Measurements from ENCODE around the gene LYPD4.

Gene LYPD4

DNA sequence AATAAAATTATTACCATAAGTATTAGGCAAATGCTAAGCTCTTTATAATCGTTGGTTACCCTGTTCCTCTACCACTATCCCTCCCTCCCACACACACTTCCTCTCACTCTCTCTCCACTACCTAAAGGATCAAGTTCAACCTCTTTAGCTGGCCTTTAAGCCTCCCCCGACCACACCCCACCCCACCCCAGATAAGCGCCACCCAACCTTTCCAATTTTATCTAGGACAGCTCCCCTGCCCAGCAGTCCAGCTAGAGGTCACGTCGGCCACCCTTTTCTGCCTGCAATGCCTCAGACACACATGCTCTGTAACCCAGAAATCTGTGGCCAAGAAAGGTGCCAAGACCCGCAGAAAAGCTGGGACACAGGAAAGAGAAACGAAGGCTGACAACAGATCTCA lies 1.1 kb downstream of the LYPD4 start:
- POLR2A ChIA-PET = interaction anchor here (1.1 kb wide), 1 partner anchor 539 kb away, joined by 3 read pairs; no protein-coding TSS in a partner anchor
- Histone ChIP-seq H3K27ac (ENCODE audit: insufficient read depth in 1 of 2, low read depth in 1 of 2, low read length in 2 of 2, poor library complexity in 1 of 2, severe bottlenecking in 2 of 2) (no peak overlapping the region), H3K27me3 (replicated peaks in 2 of 5; ENCODE audit: control insufficient read depth in 4 of 5, insufficient read depth in 5 of 5, low read length in 4 of 5) (peaks cover 0 to 4% (median 0%) of the 10 kb centered on the region in 5 experiments), H3K4me3 (ENCODE audit: control insufficient read depth in 1 of 7, extremely low read depth in 1 of 7, insufficient read depth in 4 of 7, low read depth in 2 of 7, low read length in 6 of 7) (no peak overlapping the region), H3K9me3 (ENCODE audit: control extremely low read depth in 1 of 5, control insufficient read depth in 4 of 5, insufficient read depth in 2 of 5, low read depth in 1 of 5, low read length in 4 of 5) (no peaks in the 10 kb centered on the region), H3K36me3 (ENCODE audit: control insufficient read depth in 4 of 4, insufficient read depth in 4 of 4, low read length in 3 of 4) (no peaks in the 10 kb centered on the region), H3K4me1 (ENCODE audit: control extremely low read depth in 1 of 4, control insufficient read depth in 4 of 4, insufficient read depth in 4 of 4, low read length in 3 of 4) (peaks cover 0 to 5% (median 0%) of the 10 kb centered on the region in 4 experiments)
- DNase-seq = no peak
- CTCF ChIA-PET = interaction anchor here (0.6 to 2.2 kb wide), 3 partner anchors 9 to 1319 kb away, joined by 3 to 9 read pairs (median 4); no protein-coding TSS in a partner anchor
- WGBS (ENCODE audit: insufficient coverage) = 68% methylated on average over 7 of the region's 7 CpGs

DNA sequence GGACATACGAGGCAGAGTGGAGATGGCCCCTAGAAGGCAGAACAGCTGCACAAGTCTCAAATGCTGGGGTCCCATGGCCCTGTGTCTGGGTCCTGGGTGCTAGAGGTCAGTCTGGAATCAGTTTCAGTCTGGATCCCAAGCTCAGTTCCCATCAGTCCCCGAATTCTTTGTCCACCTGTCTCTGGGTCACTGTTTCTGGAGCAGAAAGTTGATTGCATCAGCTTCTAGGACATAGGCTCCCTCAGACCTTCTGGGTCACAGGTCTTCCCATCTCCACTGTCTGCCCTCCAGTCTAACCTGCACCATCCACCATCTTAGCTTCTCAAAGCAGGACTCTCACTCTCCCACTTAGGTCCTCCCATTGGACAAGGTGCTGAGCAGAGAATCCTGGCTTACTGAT lies 5.3 kb downstream of the LYPD4 start:
- WGBS (ENCODE audit: insufficient coverage) = 89% methylated on average over 1 of the region's 2 CpGs
- H3K27me3 ChIP-seq (replicated peaks in 2 of 5; ENCODE audit: control insufficient read depth in 4 of 5, insufficient read depth in 5 of 5, low read length in 4 of 5) = peaks cover 0 to 11% (median 0%) of the 10 kb centered on the region in 5 experiments
- no peak overlapping the region for H3K27ac ChIP-seq (ENCODE audit: insufficient read depth in 1 of 2, low read depth in 1 of 2, low read length in 2 of 2, poor library complexity in 1 of 2, severe bottlenecking in 2 of 2)
- peaks cover 0 to 5% (median 0%) of the 10 kb centered on the region in 4 experiments for H3K4me1 ChIP-seq (ENCODE audit: control extremely low read depth in 1 of 4, control insufficient read depth in 4 of 4, insufficient read depth in 4 of 4, low read length in 3 of 4)
- no peak for DNase-seq
- no peaks in the 10 kb centered on the region for H3K36me3 ChIP-seq (ENCODE audit: control insufficient read depth in 4 of 4, insufficient read depth in 4 of 4, low read length in 3 of 4)
- H3K4me3 ChIP-seq (ENCODE audit: control insufficient read depth in 1 of 7, extremely low read depth in 1 of 7, insufficient read depth in 4 of 7, low read depth in 2 of 7, low read length in 6 of 7) = no peak overlapping the region
- no peaks in the 10 kb centered on the region for H3K9me3 ChIP-seq (ENCODE audit: control extremely low read depth in 1 of 5, control insufficient read depth in 4 of 5, insufficient read depth in 2 of 5, low read depth in 1 of 5, low read length in 4 of 5)
- POLR2A ChIA-PET = no interaction called here
- CTCF ChIA-PET = interaction anchor here (1.0 to 1.8 kb wide), 6 partner anchors 14 to 53 kb away, joined by 3 to 5 read pairs (median 3); no protein-coding TSS in a partner anchor

DNA sequence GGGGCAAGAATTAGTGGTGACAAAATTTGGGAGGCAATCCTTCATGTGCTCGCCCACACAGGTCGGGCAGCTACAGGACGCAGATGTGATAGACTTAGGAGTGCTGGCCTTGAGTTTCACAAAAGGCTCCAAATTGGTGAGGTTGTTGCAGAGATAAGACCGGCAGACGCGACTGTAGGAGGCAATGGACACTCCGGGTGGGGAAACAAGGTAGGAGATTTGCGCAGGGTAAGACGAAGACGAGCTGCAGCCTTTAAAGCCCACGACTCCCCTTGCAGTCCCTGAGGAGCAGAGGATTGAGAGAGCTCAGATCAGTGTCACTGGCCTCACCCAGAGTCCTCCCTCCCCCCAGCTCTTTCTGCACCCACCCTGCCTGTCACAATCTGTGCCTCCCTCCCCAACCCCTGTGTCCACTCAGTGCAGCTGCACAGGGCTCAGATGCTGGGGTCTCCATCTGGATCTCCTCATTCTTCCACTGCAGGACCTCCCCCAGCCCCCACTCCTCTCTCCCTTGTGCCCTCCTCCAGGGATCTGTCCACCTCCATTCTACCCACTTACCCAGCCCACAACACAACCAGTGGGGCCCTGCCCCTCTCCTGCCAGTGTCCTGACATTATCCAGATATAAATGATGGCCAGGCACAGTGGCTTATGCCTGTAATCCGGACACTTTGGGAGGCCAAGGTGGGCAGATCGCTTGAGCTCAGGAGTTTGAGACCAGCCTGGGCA lies 6.3 kb downstream of the LYPD4 start:
- H3K27me3 ChIP-seq (replicated peaks in 2 of 5; ENCODE audit: control insufficient read depth in 4 of 5, insufficient read depth in 5 of 5, low read length in 4 of 5) = peaks cover 0 to 11% (median 0%) of the 10 kb centered on the region in 5 experiments
- H3K4me1 ChIP-seq (ENCODE audit: control extremely low read depth in 1 of 4, control insufficient read depth in 4 of 4, insufficient read depth in 4 of 4, low read length in 3 of 4) = no peaks in the 10 kb centered on the region
- H3K36me3 ChIP-seq (ENCODE audit: control insufficient read depth in 4 of 4, insufficient read depth in 4 of 4, low read length in 3 of 4) = no peaks in the 10 kb centered on the region
- no peak overlapping the region for H3K27ac ChIP-seq (ENCODE audit: insufficient read depth in 1 of 2, low read depth in 1 of 2, low read length in 2 of 2, poor library complexity in 1 of 2, severe bottlenecking in 2 of 2)
- H3K4me3 ChIP-seq (ENCODE audit: control insufficient read depth in 1 of 7, extremely low read depth in 1 of 7, insufficient read depth in 4 of 7, low read depth in 2 of 7, low read length in 6 of 7) = no peak overlapping the region
- POLR2A ChIA-PET = no interaction called here
- CTCF ChIA-PET = interaction anchor here (0.6 to 1.6 kb wide), 6 partner anchors 15 to 52 kb away, joined by 3 to 4 read pairs (median 3); partner anchors contain the start of gene CEACAM3
- WGBS (ENCODE audit: insufficient coverage) = 83% methylated on average over 8 of the region's 13 CpGs
- no peak for DNase-seq
- no peaks in the 10 kb centered on the region for H3K9me3 ChIP-seq (ENCODE audit: control extremely low read depth in 1 of 5, control insufficient read depth in 4 of 5, insufficient read depth in 2 of 5, low read depth in 1 of 5, low read length in 4 of 5)

DNA sequence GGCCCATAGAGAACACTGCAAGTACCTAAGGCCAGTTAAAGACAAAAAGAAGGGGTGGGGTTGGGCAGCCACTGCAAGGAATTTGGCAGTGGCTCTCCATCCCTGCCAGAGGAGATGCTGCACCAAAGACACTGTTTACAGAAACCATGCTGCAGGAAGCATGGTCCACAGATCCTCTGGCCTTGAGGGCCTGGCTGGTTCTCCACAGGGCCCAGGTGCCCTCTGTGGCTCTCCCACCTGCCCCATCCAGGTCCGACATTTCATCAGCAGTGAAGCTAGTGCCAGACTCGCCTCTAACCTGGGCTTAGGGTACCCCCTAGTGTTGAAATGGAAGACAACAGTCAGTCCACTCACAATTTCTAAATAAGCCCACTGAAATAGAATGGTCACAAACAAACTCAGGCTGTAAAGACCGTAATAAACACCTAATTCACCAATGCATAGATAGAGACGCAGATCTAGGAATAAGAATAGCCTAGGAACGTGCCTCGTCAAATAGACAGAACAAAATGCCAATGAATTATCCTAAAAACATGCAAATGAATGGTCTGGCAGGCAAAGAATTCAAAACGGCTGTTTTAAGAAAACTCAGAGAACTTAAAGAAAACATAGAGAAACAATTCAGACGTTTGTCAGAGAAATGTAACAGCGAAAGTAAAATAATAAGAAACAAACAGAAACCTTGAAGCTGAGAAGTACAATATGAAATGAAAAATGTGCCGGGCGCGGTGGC lies 23.3 kb downstream of the LYPD4 start:
- POLR2A ChIA-PET = interaction anchor here (0.9 to 1.0 kb wide), 2 partner anchors 11 to 28 kb away, joined by 5 read pairs; no protein-coding TSS in a partner anchor
- H3K27ac ChIP-seq (ENCODE audit: insufficient read depth in 1 of 2, low read depth in 1 of 2, low read length in 2 of 2, poor library complexity in 1 of 2, severe bottlenecking in 2 of 2) = no peak overlapping the region
- H3K36me3 ChIP-seq (ENCODE audit: control insufficient read depth in 4 of 4, insufficient read depth in 4 of 4, low read length in 3 of 4) = no peaks in the 10 kb centered on the region
- H3K9me3 ChIP-seq (ENCODE audit: control extremely low read depth in 1 of 5, control insufficient read depth in 4 of 5, insufficient read depth in 2 of 5, low read depth in 1 of 5, low read length in 4 of 5) = no peaks in the 10 kb centered on the region
- 94% methylated on average over 2 of the region's 12 CpGs for WGBS (ENCODE audit: insufficient coverage)
- no peaks in the 10 kb centered on the region for H3K27me3 ChIP-seq (replicated peaks in 2 of 5; ENCODE audit: control insufficient read depth in 4 of 5, insufficient read depth in 5 of 5, low read length in 4 of 5)
- CTCF ChIA-PET = interaction anchor here (0.6 to 13.0 kb wide), 21 partner anchors 9 to 1702 kb away, joined by 3 to 250 read pairs (median 4); partner anchors contain the start of gene CEACAM3
- peaks cover 0 to 2% (median 0%) of the 10 kb centered on the region in 4 experiments for H3K4me1 ChIP-seq (ENCODE audit: control extremely low read depth in 1 of 4, control insufficient read depth in 4 of 4, insufficient read depth in 4 of 4, low read length in 3 of 4)
- peak; percentile 67 to 84 (median 76) for DNase-seq
- no peak overlapping the region for H3K4me3 ChIP-seq (ENCODE audit: control insufficient read depth in 1 of 7, extremely low read depth in 1 of 7, insufficient read depth in 4 of 7, low read depth in 2 of 7, low read length in 6 of 7)

DNA sequence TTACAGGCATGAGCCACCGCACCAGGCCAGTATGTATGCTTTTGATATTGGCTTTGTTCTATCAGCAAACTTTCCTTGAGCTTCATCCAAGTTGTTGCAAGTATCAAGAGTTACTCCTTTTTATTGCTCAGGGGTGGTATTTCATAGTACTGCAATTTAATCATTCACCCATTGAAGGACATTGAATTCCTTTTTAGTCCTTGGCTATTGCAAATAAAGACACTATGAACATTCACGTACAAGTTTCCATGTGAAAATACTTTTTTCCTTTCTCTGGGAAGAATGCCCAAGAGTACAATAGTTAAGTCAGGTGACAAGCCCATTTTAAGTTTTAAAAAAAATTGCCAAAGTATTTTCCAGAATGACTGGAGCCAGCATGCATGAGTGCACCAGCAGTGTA lies 27.7 kb downstream of the LYPD4 start:
- peaks cover 0 to 19% (median 7%) of the 10 kb centered on the region in 4 experiments for H3K4me1 ChIP-seq (ENCODE audit: control extremely low read depth in 1 of 4, control insufficient read depth in 4 of 4, insufficient read depth in 4 of 4, low read length in 3 of 4)
- CTCF ChIA-PET = interaction anchor here (1.0 to 13.0 kb wide), 3 partner anchors 12 to 31 kb away, joined by 3 to 250 read pairs (median 4); partner anchors contain the start of gene CEACAM3
- no peaks in the 10 kb centered on the region for H3K36me3 ChIP-seq (ENCODE audit: control insufficient read depth in 4 of 4, insufficient read depth in 4 of 4, low read length in 3 of 4)
- no peaks in the 10 kb centered on the region for H3K27me3 ChIP-seq (replicated peaks in 2 of 5; ENCODE audit: control insufficient read depth in 4 of 5, insufficient read depth in 5 of 5, low read length in 4 of 5)
- 100% methylated on average over 1 of the region's 2 CpGs for WGBS (ENCODE audit: insufficient coverage)
- no peak overlapping the region for H3K27ac ChIP-seq (ENCODE audit: insufficient read depth in 1 of 2, low read depth in 1 of 2, low read length in 2 of 2, poor library complexity in 1 of 2, severe bottlenecking in 2 of 2)
- POLR2A ChIA-PET = interaction anchor here (0.6 kb wide), 1 partner anchor 42 kb away, joined by 3 read pairs; no protein-coding TSS in a partner anchor
- no peaks in the 10 kb centered on the region for H3K9me3 ChIP-seq (ENCODE audit: control extremely low read depth in 1 of 5, control insufficient read depth in 4 of 5, insufficient read depth in 2 of 5, low read depth in 1 of 5, low read length in 4 of 5)
- no peak for DNase-seq
- no peak overlapping the region for H3K4me3 ChIP-seq (ENCODE audit: control insufficient read depth in 1 of 7, extremely low read depth in 1 of 7, insufficient read depth in 4 of 7, low read depth in 2 of 7, low read length in 6 of 7)

DNA sequence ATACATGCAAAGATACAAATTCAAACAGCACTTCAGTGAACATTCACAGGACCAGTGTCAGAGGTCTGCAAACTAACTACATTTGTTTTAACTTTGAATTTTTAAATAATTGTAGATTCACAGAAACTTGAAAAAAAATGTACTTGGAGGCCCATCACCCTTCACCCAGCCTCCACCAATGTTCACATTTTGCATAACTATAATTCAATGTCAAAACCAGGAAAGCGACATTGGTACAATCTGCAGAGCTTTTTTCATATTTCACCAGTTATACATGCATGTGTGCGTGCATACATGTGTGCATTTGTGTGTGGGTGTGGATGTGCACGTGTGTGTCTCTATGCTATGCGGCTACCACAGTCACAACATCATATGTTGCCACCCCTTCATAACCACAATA lies 29.2 kb downstream of the LYPD4 start:
- POLR2A ChIA-PET = interaction anchor here (0.6 kb wide), 1 partner anchor 22 kb away, joined by 3 read pairs; no protein-coding TSS in a partner anchor
- CTCF ChIA-PET = interaction anchor here (1.5 to 13.0 kb wide), 3 partner anchors 14 to 28 kb away, joined by 4 to 250 read pairs (median 5); partner anchors contain the start of gene CEACAM3
- no peak for DNase-seq
- Histone ChIP-seq H3K36me3 (ENCODE audit: control insufficient read depth in 4 of 4, insufficient read depth in 4 of 4, low read length in 3 of 4) (no peaks in the 10 kb centered on the region), H3K4me3 (ENCODE audit: control insufficient read depth in 1 of 7, extremely low read depth in 1 of 7, insufficient read depth in 4 of 7, low read depth in 2 of 7, low read length in 6 of 7) (no peak overlapping the region), H3K27ac (ENCODE audit: insufficient read depth in 1 of 2, low read depth in 1 of 2, low read length in 2 of 2, poor library complexity in 1 of 2, severe bottlenecking in 2 of 2) (no peak overlapping the region), H3K4me1 (ENCODE audit: control extremely low read depth in 1 of 4, control insufficient read depth in 4 of 4, insufficient read depth in 4 of 4, low read length in 3 of 4) (peaks cover 5 to 34% (median 20%) of the 10 kb centered on the region in 4 experiments), H3K27me3 (replicated peaks in 2 of 5; ENCODE audit: control insufficient read depth in 4 of 5, insufficient read depth in 5 of 5, low read length in 4 of 5) (no peaks in the 10 kb centered on the region), H3K9me3 (ENCODE audit: control extremely low read depth in 1 of 5, control insufficient read depth in 4 of 5, insufficient read depth in 2 of 5, low read depth in 1 of 5, low read length in 4 of 5) (no peaks in the 10 kb centered on the region)
- no CpG with 5 or more reads among the region's 4 CpGs for WGBS (ENCODE audit: insufficient coverage)

Measured in common myeloid progenitor, CD34-positive (primary cell).